Measurements from ENCODE around the gene APBA1. TPM values are rescaled to one million over a fixed set of nuclear protein-coding genes. Genes with fewer than 3 reads are reported as not detected.

Gene APBA1
- total and polyA plus RNA-seq, 2 donors (not counting 3 experiments of a cell fraction or from before 2014, with no cell fraction given) = 6.1 to 11.3 TPM

GRCh38 chr9:69498470-69498869 lies 173.7 kb downstream of the APBA1 start:
- no peaks in the 10 kb centered on the region for H3K36me3 ChIP-seq (ENCODE audit: control insufficient read depth in 2 of 2, extremely low read depth in 1 of 2, insufficient read depth in 2 of 2, low read length in 2 of 2)
- DNase-seq (ENCODE audit: low read depth, low spot score) = no peak
- ChIA-PET CTCF (no interaction called here), POLR2A (no interaction called here)
- no peaks in the 10 kb centered on the region for H3K9me1 ChIP-seq (replicated peaks; ENCODE audit: control insufficient read depth, extremely low read depth, insufficient read depth, low read length)
- no peak overlapping the region for H2AFZ ChIP-seq (ENCODE audit: low read depth, low read length)
- no TSS peak for BruUV-seq (replicated peaks)
- no peak for TF ChIP-seq POLR2A (IDR thresholded peaks at IDR 0.05; ENCODE audit: low read depth, low read length)
- TF ChIP-seq CTCF (IDR thresholded peaks at IDR 0.05; ENCODE audit: extremely low read depth in 1 of 2, insufficient read depth in 1 of 2, low read depth in 1 of 2, low read length in 2 of 2) = no peak
- no peak for TF ChIP-seq FOS (IDR thresholded peaks at IDR 0.05; ENCODE audit: borderline replicate concordance, insufficient read depth, low read length)
- TF ChIP-seq GATA2 (IDR thresholded peaks at IDR 0.05; ENCODE audit: insufficient read depth, insufficient read length, low read depth, low read length) = no peak
- no peak for TF ChIP-seq POLR2AphosphoS5 (IDR thresholded peaks at IDR 0.05; ENCODE audit: insufficient read depth, low read depth, low read length)
- no peak for TF ChIP-seq JUN (IDR thresholded peaks at IDR 0.05; ENCODE audit: borderline replicate concordance, insufficient read depth, insufficient read length, low read depth)
- TF ChIP-seq EZH2 (IDR thresholded peaks at IDR 0.05; ENCODE audit: borderline replicate concordance, low read depth, low read length, severe bottlenecking) = no peak
- no peak for TF ChIP-seq MAX (IDR thresholded peaks at IDR 0.05; ENCODE audit: insufficient read depth, insufficient read length)
- TF ChIP-seq MYC (IDR thresholded peaks at IDR 0.05; ENCODE audit: low read depth, low read length) = no peak
- H3K4me3 ChIP-seq (replicated peaks in 1 of 3; ENCODE audit: insufficient read depth in 1 of 3, low read depth in 1 of 3, low read length in 3 of 3) = no peak overlapping the region
- no peak overlapping the region for H3K27ac ChIP-seq (ENCODE audit: insufficient read depth, low read depth, low read length)
- no peak overlapping the region for H3K4me2 ChIP-seq (ENCODE audit: insufficient read depth, low read length)
- H3K4me1 ChIP-seq (ENCODE audit: control insufficient read depth, extremely low read depth, insufficient read depth, low read length) = peaks cover 21% of the 10 kb centered on the region
- H4K20me1 ChIP-seq (replicated peaks; ENCODE audit: control insufficient read depth, extremely low read depth, insufficient read depth, low read length) = no peaks in the 10 kb centered on the region
- FAIRE-seq = no peak
- no peaks in the 10 kb centered on the region for H3K27me3 ChIP-seq (ENCODE audit: control insufficient read depth in 2 of 2, insufficient read depth in 2 of 2, low read length in 2 of 2)
- dilution Hi-C loops (cut with MboI; ENCODE audit: extremely low pct_ligation_motif_present, low sequenced_read_pairs) (no loop called here), intact Hi-C loops (cut with micrococcal nuclease) (loop anchor here (10.0 kb wide), 1 partner anchor 46 kb away; no protein-coding TSS in a partner anchor)
- H3K9ac ChIP-seq (replicated peaks; ENCODE audit: extremely low read depth, insufficient read depth, low read length) = no peak overlapping the region
- no peaks in the 10 kb centered on the region for H3K79me2 ChIP-seq (ENCODE audit: control insufficient read depth, insufficient read depth, low read length)
- no peaks in the 10 kb centered on the region for H3K9me3 ChIP-seq (replicated peaks; ENCODE audit: control insufficient read depth, insufficient read depth, low read length)
